Loucy (cell line): ENCODE data around the gene XCL1.
A peak's percentile ranks its signal among the peaks of the same experiment; 100 is the strongest.

Experiments used
- H2AFZ ChIP-seq: fragments of 200-600 bp; sonication (generic); 2 replicates; pipeline ENCODE4 v1.6.0; 2016; ENCODE audit warnings: antibody characterized with exemption, mild to moderate bottlenecking, low read length, moderate library complexity
- H3F3A ChIP-seq: fragments of 200-600 bp; 2 replicates; pipeline ENCODE4 v1.6.0; 2016; ENCODE audit warnings: antibody characterized with exemption, low read depth, mild to moderate bottlenecking
- H3K27me3 ChIP-seq: fragments of 200-600 bp; sonication (generic); 2 replicates; pipeline ENCODE4 v1.6.1; 2014; ENCODE audit warnings: low read length, mild to moderate bottlenecking; ENCODE audit not compliant: insufficient read depth, poor library complexity, severe bottlenecking
- H3K36me3 ChIP-seq: fragments of 200-600 bp; sonication (generic); 2 replicates; pipeline ENCODE4 v1.6.1; 2016; ENCODE audit warnings: low read length; ENCODE audit not compliant: insufficient read depth
- H3K4me1 ChIP-seq: fragments of 200-600 bp; sonication (generic); 2 replicates; pipeline ENCODE4 v1.5.1; 2014; ENCODE audit warnings: low read length, mild to moderate bottlenecking; ENCODE audit not compliant: insufficient read depth, poor library complexity, severe bottlenecking
- H3K4me2 ChIP-seq: fragments of 200-600 bp; sonication (generic); 2 replicates; pipeline ENCODE4 v1.6.0; 2014; ENCODE audit warnings: antibody characterized with exemption, low read length, low read depth, mild to moderate bottlenecking; ENCODE audit not compliant: poor library complexity, severe bottlenecking
- H3K4me3 ChIP-seq: fragments of 200-600 bp; sonication (generic); 2 replicates; pipeline ENCODE4 v1.5.1; 2014; ENCODE audit warnings: low read length, mild to moderate bottlenecking, mixed read lengths; ENCODE audit not compliant: poor library complexity, severe bottlenecking
- H3K79me2 ChIP-seq: fragments of 200-600 bp; sonication (generic); 2 replicates; pipeline ENCODE4 v1.6.1; 2014; ENCODE audit warnings: low read length; ENCODE audit not compliant: insufficient read depth
- H3K9ac ChIP-seq: fragments of 200-600 bp; sonication (generic); 2 replicates; pipeline ENCODE4 v1.6.0; 2014; ENCODE audit warnings: mild to moderate bottlenecking, low read depth, low read length, moderate library complexity; ENCODE audit not compliant: poor library complexity, severe bottlenecking
- H3K9me2 ChIP-seq: fragments of 200-600 bp; sonication (generic); replicated peaks from 2 replicates; pipeline ENCODE4 v1.6.1; 2016; ENCODE audit warnings: low read depth, low read length, mixed read lengths
- H3K9me3 ChIP-seq: fragments of 200-600 bp; sonication (generic); 2 replicates; pipeline ENCODE4 v1.6.1; 2014; ENCODE audit warnings: mild to moderate bottlenecking, antibody characterized with exemption, low read length, low read depth; ENCODE audit not compliant: insufficient read depth
- H4K20me1 ChIP-seq: fragments of 200-600 bp; sonication (generic); 2 replicates; pipeline ENCODE4 v1.6.0; 2014; ENCODE audit warnings: antibody characterized with exemption, low read length, mild to moderate bottlenecking; ENCODE audit not compliant: insufficient read depth, poor library complexity, severe bottlenecking
- CTCF ChIP-seq: fragments of 200-600 bp; sonication (generic); conservative IDR thresholded peaks from 2 replicates; pipeline ENCODE4 v1.5.1; 2014; ENCODE audit warnings: mild to moderate bottlenecking, antibody characterized with exemption, low read length
- EZH2phosphoT487 ChIP-seq: fragments of 200-600 bp; IDR thresholded peaks from 2 replicates; pipeline ENCODE4 v1.6.1; 2018; ENCODE audit warnings: antibody characterized with exemption, mild to moderate bottlenecking, moderate library complexity, borderline replicate concordance

XCL1 gene

DNA sequence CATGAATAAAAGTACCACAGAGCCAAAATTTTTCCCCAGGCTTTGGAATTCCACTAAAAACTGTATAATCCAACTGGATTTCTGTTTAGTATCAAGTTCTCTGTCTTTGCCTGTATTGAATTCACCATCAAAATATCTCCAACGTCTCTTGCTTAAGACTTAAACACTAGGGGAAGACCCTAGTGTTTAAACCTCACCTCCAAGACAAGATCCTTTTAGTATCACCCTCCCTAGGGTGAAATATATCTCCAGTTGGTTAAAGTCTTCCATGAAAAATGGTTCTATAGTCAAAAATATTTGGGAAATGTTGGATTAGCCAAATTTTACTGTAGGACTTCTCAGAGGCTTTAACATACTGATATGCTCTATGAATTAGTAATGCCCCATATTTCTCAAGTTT lies 8.1 kb upstream of the XCL1 start:
- no peaks in the 10 kb centered on the region for H3K79me2 ChIP-seq
- H3K4me3 ChIP-seq, result no peak overlapping the region
- H3K36me3 ChIP-seq, result no peaks in the 10 kb centered on the region
- no peak overlapping the region for H3K9ac ChIP-seq
- H4K20me1 ChIP-seq, result no peaks in the 10 kb centered on the region
- no peaks in the 10 kb centered on the region for H3K9me3 ChIP-seq
- TF ChIP-seq CTCF (no peak), EZH2phosphoT487 (no peak)
- no peaks in the 10 kb centered on the region for H3K9me2 ChIP-seq
- H3K4me2 ChIP-seq, result no peak overlapping the region
- no peak overlapping the region for H2AFZ ChIP-seq
- peaks cover 22% of the 10 kb centered on the region for H3K4me1 ChIP-seq
- no peaks in the 10 kb centered on the region for H3F3A ChIP-seq
- no peaks in the 10 kb centered on the region for H3K27me3 ChIP-seq

DNA sequence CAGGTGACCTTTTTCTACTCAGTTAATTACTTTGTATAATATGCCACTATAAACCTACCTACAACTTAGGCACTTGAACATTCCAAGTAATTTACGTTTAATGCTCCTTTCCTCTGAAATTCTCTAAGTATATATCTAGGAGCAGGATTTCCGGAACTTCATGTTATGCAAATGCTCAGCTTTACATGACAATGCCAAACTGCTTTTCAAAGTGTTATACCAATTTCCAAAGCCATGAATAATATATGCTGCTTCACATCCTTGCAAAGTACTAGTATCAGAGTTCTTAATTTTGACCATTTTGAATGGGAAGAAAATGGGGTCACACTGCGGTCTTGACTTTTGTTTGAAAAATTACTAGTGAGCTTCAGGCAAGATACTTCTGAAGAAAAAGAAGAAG lies 5.8 kb upstream of the XCL1 start:
- Histone ChIP-seq H3K36me3 (no peaks in the 10 kb centered on the region), H3K4me3 (no peak overlapping the region), H4K20me1 (no peaks in the 10 kb centered on the region), H3K4me1 (peaks cover 17% of the 10 kb centered on the region), H3F3A (no peaks in the 10 kb centered on the region), H3K9me2 (no peaks in the 10 kb centered on the region), H3K9me3 (no peaks in the 10 kb centered on the region), H2AFZ (no peak overlapping the region), H3K27me3 (no peaks in the 10 kb centered on the region), H3K79me2 (no peaks in the 10 kb centered on the region), H3K9ac (no peak overlapping the region), H3K4me2 (no peak overlapping the region)
- TF ChIP-seq EZH2phosphoT487, result no peak
- TF ChIP-seq CTCF, result no peak

DNA sequence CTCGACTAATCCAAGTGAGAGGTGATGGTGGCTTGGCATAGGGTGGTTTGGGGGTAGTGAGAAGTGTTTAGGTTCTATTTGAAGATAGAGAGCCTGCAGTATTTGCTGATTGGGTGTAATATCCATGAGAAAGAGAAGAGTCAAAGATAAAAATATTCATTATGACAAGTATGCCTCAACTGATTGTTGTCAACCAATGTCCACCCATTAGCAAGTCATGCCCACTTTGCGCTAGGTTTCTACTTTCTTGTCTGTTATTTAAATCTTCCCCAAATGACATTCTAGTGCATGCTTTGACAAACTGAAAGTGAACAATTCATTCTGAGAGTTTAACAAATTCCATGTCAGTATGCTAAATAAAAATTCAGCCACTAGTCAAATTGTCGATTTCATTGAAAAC lies 3.8 kb upstream of the XCL1 start:
- Histone ChIP-seq H3K9me2 (no peaks in the 10 kb centered on the region), H3K27me3 (no peaks in the 10 kb centered on the region), H3K9me3 (no peaks in the 10 kb centered on the region), H3K4me3 (no peak overlapping the region), H3K4me1 (peaks cover 8% of the 10 kb centered on the region), H3K36me3 (no peaks in the 10 kb centered on the region), H4K20me1 (no peaks in the 10 kb centered on the region), H2AFZ (peak overlapping the region; percentile 13; the same call in 1 of the 2 replicates), H3F3A (no peaks in the 10 kb centered on the region), H3K9ac (no peak overlapping the region), H3K4me2 (no peak overlapping the region), H3K79me2 (no peaks in the 10 kb centered on the region)
- TF ChIP-seq CTCF, result no peak
- TF ChIP-seq EZH2phosphoT487, result no peak
